HG02623 (cell line): Measurements from ENCODE around the gene NELL1.
"Not testable (repeated sequence)": the region's sequence is repeated elsewhere in the genome, so short reads cannot be mapped to it uniquely, and the experiment has no call there.

Experiments used
- ATAC-seq: cut with Tn5 transposase; IDR thresholded peaks from one replicate; pipeline ENCODE4 v1.9.1; 2021; ENCODE audit warnings: moderate library complexity; ENCODE audit not compliant: unreplicated experiment

The NELL1 gene

DNA sequence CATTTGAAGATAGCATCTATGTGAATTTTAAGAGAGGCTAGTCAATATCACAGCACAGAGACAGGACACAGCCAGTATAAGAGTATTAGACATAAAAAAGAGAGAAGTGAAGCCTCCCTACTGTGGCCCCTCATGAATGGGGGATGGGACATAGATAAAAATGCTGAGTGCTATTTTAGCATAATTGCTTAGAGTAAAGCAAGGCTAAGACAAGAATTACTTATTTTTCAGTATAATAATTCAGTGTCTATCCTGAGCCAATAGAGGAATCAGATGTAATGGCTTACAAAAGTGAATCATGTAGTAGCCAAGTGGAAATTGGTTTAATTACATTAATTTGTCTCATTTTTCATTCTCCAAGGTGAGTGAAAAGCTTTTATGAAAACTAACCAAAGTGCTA lies 419.5 kb downstream of the NELL1 start:
- ATAC-seq, result no peak

- no peak for ATAC-seq
These were observed 435.3 kb downstream of the NELL1 start for GRCh38 chr11:21104641-21105040.

DNA sequence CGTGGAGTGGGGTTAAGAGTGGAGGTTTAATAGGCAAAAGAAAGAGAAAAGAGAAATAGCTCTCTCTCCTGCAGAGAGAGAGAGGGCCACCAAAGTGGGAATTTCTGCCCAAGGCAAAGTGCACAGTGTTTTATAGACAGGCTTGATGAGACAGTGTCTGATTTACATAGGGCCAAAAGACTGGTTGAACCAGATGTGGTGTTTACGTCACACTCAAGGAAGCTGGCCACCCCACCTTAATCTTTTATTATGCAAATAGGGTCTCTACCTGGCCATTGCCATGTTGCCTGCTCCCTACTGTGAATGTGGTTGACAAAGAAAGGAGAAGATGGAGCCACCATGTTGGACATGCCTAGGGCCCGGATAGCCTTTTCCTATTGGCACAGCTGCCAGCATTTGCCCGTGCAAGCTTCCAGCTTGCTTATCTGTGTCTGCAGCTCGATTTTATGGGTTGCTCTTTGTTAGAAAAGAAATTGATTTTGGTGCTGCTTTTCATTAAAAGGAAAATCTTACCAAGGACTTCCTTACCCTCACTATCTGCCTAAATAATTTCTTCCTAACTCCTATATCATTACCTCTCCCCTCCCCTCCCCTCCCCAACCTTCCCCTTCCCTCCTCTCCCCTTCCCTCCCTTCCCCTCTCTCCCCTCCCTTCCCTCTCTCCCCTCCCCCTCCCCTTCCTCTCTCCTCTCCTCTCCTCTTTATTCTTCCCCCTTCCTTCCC lies 436.0 kb downstream of the NELL1 start:
- no peak for ATAC-seq

DNA sequence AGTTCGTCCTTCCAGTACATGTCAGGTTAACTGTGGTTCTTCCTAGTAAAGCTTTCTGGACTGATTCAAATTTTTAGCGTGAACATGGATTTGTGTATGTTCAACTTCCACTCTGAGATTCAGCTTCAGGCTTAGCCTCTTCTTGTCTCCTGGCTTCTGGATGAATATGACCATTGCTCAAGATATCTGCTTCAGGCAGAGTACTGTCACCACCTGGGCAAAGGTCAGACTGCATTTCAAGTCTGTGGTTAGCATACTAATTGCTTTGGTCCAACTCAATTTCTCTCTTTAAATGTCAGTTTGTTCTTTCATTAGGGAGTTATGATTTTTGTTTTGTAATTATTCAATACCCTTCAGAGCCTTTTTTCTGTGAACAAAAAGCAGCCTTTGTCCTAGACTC lies 440.0 kb downstream of the NELL1 start:
- no peak for ATAC-seq

DNA sequence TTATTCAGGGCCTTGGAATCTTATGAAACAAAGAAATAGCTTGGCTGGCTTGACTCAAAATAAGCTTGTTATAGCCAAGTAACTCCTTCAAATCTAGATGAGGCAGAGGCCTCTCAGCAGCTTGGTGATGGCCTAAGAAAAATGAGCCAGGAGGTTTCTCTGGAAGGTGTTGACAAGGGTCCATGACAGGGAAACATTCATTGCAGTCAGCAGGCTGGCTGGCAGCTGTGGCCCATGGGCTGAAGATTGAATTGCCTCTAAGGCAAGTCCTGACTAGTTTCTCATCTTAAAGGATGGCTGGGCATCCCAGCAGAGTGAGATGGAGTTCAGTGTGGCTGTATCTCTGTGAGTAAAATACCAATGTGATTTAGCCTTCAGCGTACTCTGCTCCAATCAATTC lies 441.0 kb downstream of the NELL1 start:
- no peak for ATAC-seq

GRCh38 chr11:21113876-21114275 lies 444.5 kb downstream of the NELL1 start:
- ATAC-seq, result no peak

DNA sequence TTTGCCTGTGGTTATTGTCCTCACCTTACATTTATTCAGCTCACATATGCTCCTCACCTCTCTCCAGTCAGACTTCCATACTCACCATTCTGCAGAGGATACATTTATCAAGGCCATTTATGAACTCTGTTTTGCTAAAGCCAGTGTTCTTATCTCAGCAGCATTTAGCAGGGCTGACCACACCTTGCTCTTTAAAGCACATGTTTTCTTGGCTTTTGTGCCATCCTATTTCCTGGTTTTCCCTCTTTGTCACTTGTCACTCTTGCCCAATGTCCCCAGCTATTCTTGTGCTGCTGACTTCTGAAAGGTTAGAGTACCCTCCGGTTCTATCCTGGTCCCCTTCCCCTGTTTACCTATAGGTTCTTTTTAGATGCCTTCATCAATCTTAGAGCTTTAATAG lies 446.6 kb downstream of the NELL1 start:
- ATAC-seq, result no peak

GRCh38 chr11:21119411-21119810 lies 450.0 kb downstream of the NELL1 start:
- no peak for ATAC-seq

DNA sequence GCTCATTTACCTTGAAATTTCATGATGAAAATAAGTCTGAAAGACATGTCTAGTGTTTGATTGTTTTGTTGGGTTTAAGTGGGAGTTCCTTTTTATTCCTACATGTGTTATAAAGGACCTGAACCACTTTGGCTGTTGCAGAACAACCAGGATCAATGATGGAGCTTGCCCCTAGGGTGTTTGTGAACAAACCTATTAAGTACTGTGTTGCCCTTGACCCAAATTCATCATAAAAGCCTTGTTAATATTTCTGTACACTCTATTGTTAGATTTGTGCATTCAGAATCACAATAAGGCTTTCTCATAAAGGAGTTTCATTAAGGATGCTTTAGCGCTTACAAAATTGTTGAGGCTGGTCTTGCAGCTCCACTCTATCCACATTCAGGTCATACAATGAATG lies 452.6 kb downstream of the NELL1 start:
- no peak for ATAC-seq

DNA sequence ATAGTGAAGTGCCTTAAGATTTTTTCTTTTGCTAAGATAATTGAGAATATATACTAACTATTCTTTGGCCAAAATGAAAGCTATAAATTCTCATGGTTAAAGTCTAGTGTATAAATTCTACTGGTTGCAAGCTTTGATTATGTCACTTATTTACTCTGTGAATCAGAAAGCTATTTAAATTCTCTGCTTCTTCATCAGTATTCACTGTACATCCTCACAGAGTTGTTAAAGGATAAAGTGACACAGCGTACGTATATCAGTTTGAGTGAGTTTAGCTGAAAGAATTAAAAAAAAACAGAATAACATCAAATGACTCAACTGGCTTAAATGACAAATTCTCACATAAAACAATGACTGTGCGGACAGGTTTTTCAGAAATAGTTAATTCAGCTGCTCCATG lies 453.1 kb downstream of the NELL1 start:
- ATAC-seq, result no peak

- no peak for ATAC-seq
These were observed 462.8 kb downstream of the NELL1 start for GRCh38 chr11:21132146-21132720.

DNA sequence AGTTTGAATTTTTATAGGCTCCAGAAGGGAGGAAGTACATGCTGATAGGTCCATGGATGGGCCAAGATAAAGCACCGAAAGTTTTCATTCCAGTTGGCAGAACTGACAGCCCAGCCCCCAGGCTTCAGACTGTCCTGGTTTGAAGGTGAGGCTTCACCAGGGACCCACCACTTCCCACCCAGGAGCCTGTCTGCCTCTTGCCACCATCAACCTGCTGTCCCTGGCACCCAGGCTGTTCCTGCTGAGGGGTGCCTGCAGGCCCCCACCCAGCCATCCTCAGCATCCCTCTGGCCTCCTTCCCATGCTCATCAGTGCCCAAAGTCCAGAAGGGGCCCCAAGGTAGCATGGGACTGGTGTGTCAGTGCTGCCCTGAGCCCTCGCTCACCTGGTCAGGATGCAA lies 463.9 kb downstream of the NELL1 start:
- ATAC-seq, result no peak

DNA sequence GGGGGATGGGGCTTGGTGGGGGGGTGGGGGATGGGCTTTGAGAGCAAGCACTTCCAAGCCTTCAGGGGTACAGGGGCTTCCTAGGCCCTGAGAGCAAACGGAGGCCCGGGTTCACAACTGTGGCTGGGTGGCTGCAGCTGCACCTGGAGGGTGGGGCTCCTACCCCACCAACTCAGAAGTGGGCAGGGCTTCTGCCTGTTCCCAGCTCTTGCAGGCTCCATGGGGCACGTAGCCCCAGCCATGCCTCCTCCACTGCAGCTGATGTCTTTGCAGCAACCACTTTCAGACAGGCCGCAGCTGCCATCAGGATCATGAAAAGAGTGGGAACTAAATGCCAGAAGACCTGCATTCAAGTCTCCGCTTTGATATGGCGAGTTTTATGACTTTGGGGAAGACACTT lies 464.3 kb downstream of the NELL1 start:
- no peak for ATAC-seq

- ATAC-seq, result no peak
These were observed 468.4 kb downstream of the NELL1 start for GRCh38 chr11:21137803-21138202.

GRCh38 chr11:21141557-21141956 lies 472.2 kb downstream of the NELL1 start:
- ATAC-seq, result not testable (repeated sequence)

- ATAC-seq, result no peak
These were observed 472.6 kb downstream of the NELL1 start for GRCh38 chr11:21142007-21142406.

DNA sequence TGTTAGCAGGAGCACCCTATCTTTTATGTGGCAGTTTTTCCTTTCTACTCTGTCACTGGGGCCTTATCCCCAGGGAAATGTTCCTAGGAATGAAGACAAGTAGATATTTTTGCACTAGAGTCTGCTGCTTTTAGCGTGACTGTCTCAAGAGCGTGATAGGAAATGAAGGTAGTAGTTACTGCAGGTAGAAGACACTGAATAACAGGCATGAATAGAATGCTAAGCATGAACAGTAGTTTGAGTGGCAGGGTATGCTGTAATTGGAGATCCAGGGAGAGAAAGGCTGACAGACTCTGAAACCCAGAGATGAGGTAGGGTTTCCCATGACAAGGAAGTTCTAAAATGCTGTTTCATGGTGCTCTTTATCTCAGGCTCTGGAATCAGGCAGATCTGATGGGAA lies 475.1 kb downstream of the NELL1 start:
- no peak for ATAC-seq

- ATAC-seq, result no peak
These were observed 479.0 kb downstream of the NELL1 start for GRCh38 chr11:21148376-21148775.

- ATAC-seq, result no peak
These were observed 490.8 kb downstream of the NELL1 start for GRCh38 chr11:21160140-21160539.

GRCh38 chr11:21169639-21170038 lies 500.3 kb downstream of the NELL1 start:
- ATAC-seq, result no peak

GRCh38 chr11:21173476-21173875 lies 504.1 kb downstream of the NELL1 start:
- ATAC-seq, result no peak

- ATAC-seq, result no peak
These were observed 505.4 kb downstream of the NELL1 start for GRCh38 chr11:21174781-21175180.

DNA sequence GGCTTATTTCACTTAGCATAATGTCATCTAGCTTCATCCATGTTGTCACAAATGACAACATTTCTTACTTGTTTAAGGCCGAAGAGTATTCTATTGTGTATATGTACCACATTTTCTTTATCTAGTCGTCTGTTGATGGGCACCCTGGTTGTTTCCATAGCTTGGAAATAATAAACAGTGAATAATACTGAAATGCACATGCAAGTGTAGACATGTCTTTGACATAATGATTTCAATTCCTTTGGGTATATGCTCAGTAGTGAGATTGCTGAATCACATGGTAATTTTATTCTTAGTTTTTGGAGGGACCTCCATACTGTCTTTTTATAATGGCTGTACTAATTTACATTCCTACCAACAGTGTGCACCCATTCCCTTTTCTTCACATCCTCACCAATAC lies 508.0 kb downstream of the NELL1 start:
- no peak for ATAC-seq
